ENCODE measurements around the gene EEFSEC. TPM values are rescaled to one million over a fixed set of nuclear protein-coding genes. Genes with fewer than 3 reads are reported as not detected.

The EEFSEC gene
- total RNA-seq, 1 donor from 2014 or later = 12.2 TPM

- peaks cover 12% of the 10 kb centered on the region for H3K4me1 Mint-ChIP-seq (ENCODE audit: low read depth)
- peaks cover 10% of the 10 kb centered on the region for H3K36me3 Mint-ChIP-seq (ENCODE audit: low read depth)
- TF ChIP-seq, protein P1, sequence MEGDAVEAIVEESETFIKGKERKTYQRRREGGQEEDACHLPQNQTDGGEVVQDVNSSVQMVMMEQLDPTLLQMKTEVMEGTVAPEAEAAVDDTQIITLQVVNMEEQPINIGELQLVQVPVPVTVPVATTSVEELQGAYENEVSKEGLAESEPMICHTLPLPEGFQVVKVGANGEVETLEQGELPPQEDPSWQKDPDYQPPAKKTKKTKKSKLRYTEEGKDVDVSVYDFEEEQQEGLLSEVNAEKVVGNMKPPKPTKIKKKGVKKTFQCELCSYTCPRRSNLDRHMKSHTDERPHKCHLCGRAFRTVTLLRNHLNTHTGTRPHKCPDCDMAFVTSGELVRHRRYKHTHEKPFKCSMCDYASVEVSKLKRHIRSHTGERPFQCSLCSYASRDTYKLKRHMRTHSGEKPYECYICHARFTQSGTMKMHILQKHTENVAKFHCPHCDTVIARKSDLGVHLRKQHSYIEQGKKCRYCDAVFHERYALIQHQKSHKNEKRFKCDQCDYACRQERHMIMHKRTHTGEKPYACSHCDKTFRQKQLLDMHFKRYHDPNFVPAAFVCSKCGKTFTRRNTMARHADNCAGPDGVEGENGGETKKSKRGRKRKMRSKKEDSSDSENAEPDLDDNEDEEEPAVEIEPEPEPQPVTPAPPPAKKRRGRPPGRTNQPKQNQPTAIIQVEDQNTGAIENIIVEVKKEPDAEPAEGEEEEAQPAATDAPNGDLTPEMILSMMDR (IDR thresholded peaks at IDR 0.05) = no peak
- peaks cover 32% of the 10 kb centered on the region for H3K27me3 Mint-ChIP-seq (ENCODE audit: low read depth)
- no peak overlapping the region for H3K27ac Mint-ChIP-seq (ENCODE audit: unreplicated experiment)
- H3K9me3 Mint-ChIP-seq (ENCODE audit: low read depth) = peaks cover 8% of the 10 kb centered on the region
- no peak for DNase-seq (ENCODE audit: low spot score)
- no peak overlapping the region for H3K4me3 Mint-ChIP-seq (ENCODE audit: unreplicated experiment)
Measured at GRCh38 chr3:128420720-128421438, 267.6 kb downstream of the EEFSEC start.

DNA sequence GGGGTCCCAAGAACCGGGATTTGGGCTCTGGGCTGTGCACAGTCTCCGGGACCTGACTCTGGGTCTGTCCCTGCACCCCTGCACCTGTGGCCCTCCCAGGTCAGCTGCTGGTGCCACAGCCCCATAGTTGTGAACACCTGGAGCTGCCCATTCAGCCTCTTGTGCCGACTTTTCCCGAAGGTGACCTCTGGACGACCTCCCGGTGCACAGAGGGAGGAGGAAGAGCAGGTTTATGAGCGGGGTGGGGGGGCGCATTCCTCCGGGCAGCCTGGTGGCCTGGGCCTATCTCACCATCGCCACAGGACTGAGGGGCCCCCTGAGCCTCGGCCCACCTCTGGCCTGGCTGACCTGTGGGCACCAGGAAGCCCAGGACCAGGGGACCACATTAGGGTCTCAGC lies 268.2 kb downstream of the EEFSEC start:
- no peak for DNase-seq (ENCODE audit: low spot score)
- Mint-ChIP-seq H3K4me1 (ENCODE audit: low read depth) (peaks cover 11% of the 10 kb centered on the region), H3K27ac (ENCODE audit: unreplicated experiment) (no peak overlapping the region), H3K36me3 (ENCODE audit: low read depth) (peaks cover 10% of the 10 kb centered on the region), H3K9me3 (ENCODE audit: low read depth) (peaks cover 8% of the 10 kb centered on the region), H3K27me3 (ENCODE audit: low read depth) (peaks cover 31% of the 10 kb centered on the region), H3K4me3 (ENCODE audit: unreplicated experiment) (no peak overlapping the region)
- TF ChIP-seq, protein P1 (IDR thresholded peaks at IDR 0.05) = no peak

DNA sequence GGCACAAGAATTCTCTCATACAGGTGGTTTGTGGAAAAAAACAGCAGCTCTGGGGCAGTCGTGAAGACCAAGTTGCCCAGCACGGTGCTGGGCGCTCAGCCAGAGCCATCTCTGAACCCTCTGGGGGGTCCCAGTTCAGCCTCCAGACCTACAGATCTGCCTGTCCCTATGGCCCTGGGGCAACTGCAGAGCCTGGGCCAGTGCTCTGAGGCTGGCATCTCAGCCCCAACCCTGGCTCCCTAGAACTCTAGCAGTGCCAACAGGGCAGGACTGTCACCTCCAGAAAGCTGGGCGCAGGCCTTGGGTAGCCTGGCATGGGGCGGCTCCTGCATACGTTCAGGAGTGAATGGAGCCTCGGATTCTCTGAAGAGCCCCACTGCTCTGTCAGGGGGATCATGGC lies 268.7 kb downstream of the EEFSEC start:
- no peak for DNase-seq (ENCODE audit: low spot score)
- TF ChIP-seq, protein P1 (IDR thresholded peaks at IDR 0.05) = no peak
- Mint-ChIP-seq H3K36me3 (ENCODE audit: low read depth) (peaks cover 10% of the 10 kb centered on the region), H3K9me3 (ENCODE audit: low read depth) (peaks cover 8% of the 10 kb centered on the region), H3K27ac (ENCODE audit: unreplicated experiment) (no peak overlapping the region), H3K4me1 (ENCODE audit: low read depth) (peaks cover 5% of the 10 kb centered on the region), H3K4me3 (ENCODE audit: unreplicated experiment) (no peak overlapping the region), H3K27me3 (ENCODE audit: low read depth) (peaks cover 27% of the 10 kb centered on the region)

GRCh38 chr3:128422762-128423524 lies 269.7 kb downstream of the EEFSEC start:
- no peak for DNase-seq (ENCODE audit: low spot score)
- H3K27me3 Mint-ChIP-seq (ENCODE audit: low read depth) = peaks cover 32% of the 10 kb centered on the region
- peaks cover 10% of the 10 kb centered on the region for H3K36me3 Mint-ChIP-seq (ENCODE audit: low read depth)
- peaks cover 8% of the 10 kb centered on the region for H3K9me3 Mint-ChIP-seq (ENCODE audit: low read depth)
- TF ChIP-seq, protein P1 (IDR thresholded peaks at IDR 0.05) = no peak
- no peak overlapping the region for H3K27ac Mint-ChIP-seq (ENCODE audit: unreplicated experiment)
- H3K4me3 Mint-ChIP-seq (ENCODE audit: unreplicated experiment) = no peak overlapping the region
- H3K4me1 Mint-ChIP-seq (ENCODE audit: low read depth) = no peaks in the 10 kb centered on the region

GRCh38 chr3:128423525-128424147 lies 270.4 kb downstream of the EEFSEC start:
- H3K4me1 Mint-ChIP-seq (ENCODE audit: low read depth) = no peaks in the 10 kb centered on the region
- TF ChIP-seq, protein P1 (IDR thresholded peaks at IDR 0.05) = no peak
- DNase-seq (ENCODE audit: low spot score) = no peak
- H3K27ac Mint-ChIP-seq (ENCODE audit: unreplicated experiment) = no peak overlapping the region
- H3K36me3 Mint-ChIP-seq (ENCODE audit: low read depth) = peaks cover 10% of the 10 kb centered on the region
- H3K4me3 Mint-ChIP-seq (ENCODE audit: unreplicated experiment) = no peak overlapping the region
- peaks cover 8% of the 10 kb centered on the region for H3K9me3 Mint-ChIP-seq (ENCODE audit: low read depth)
- peaks cover 36% of the 10 kb centered on the region for H3K27me3 Mint-ChIP-seq (ENCODE audit: low read depth)

Measured in chondrocyte (in vitro differentiated cells).